Stimulated activated CD4-positive, alpha-beta T cell treated with anti-CD3 and anti-CD28 coated beads, Interleukin-4, amount 100 ng/mL, for 4 hours (primary cell): ENCODE measurements around the gene A2M.

Experiments used
- DNase-seq, 2 experiments: peaks; one replicate each; pipeline ENCODE4 v3.0.0-alpha.2; 2020

The A2M gene

GRCh38 chr12:9098115-9098452 lies 17.6 kb downstream of the A2M start:
- DNase-seq, result no peak

GRCh38 chr12:9096563-9097176 lies 19.0 kb downstream of the A2M start:
- no peak for DNase-seq

GRCh38 chr12:9095322-9095721 lies 20.4 kb downstream of the A2M start:
- no peak for DNase-seq

GRCh38 chr12:9094512-9095206 lies 21.1 kb downstream of the A2M start:
- no peak for DNase-seq

GRCh38 chr12:9091891-9092598 lies 23.7 kb downstream of the A2M start:
- no peak for DNase-seq

- no peak for DNase-seq
Measured at GRCh38 chr12:9090220-9090619, 25.5 kb downstream of the A2M start.

GRCh38 chr12:9087087-9087835 lies 28.5 kb downstream of the A2M start:
- no peak for DNase-seq

- no peak for DNase-seq
Measured at GRCh38 chr12:9086087-9086486, 29.6 kb downstream of the A2M start.

GRCh38 chr12:9084417-9084816 lies 31.3 kb downstream of the A2M start:
- no peak for DNase-seq

- DNase-seq, result no peak
Measured at GRCh38 chr12:9083793-9084192, 31.9 kb downstream of the A2M start.

GRCh38 chr12:9081667-9082427 lies 33.9 kb downstream of the A2M start:
- DNase-seq, result no peak

GRCh38 chr12:9079883-9080675 lies 35.6 kb downstream of the A2M start:
- no peak for DNase-seq

- no peak for DNase-seq
Measured at GRCh38 chr12:9079082-9079481, 36.6 kb downstream of the A2M start.

GRCh38 chr12:9077152-9078031 lies 38.3 kb downstream of the A2M start:
- DNase-seq, result no peak

GRCh38 chr12:9076733-9077132 lies 39.0 kb downstream of the A2M start:
- no peak for DNase-seq

GRCh38 chr12:9075138-9075535 lies 40.6 kb downstream of the A2M start:
- no peak for DNase-seq

- DNase-seq, result no peak
Measured at GRCh38 chr12:9074484-9075137, 41.1 kb downstream of the A2M start.

GRCh38 chr12:9073076-9073475 lies 42.6 kb downstream of the A2M start:
- DNase-seq, result no peak

GRCh38 chr12:9072481-9073038 lies 43.2 kb downstream of the A2M start:
- no peak for DNase-seq

GRCh38 chr12:9071969-9072368 lies 43.8 kb downstream of the A2M start:
- no peak for DNase-seq
